Osteocyte (in vitro differentiated cells): ENCODE results near the gene FAS. TPM values are rescaled to one million over a fixed set of nuclear protein-coding genes. Genes with fewer than 3 reads are reported as not detected.

Experiments
- DNase-seq: peaks from one replicate; pipeline ENCODE4 v3.0.0; 2021; ENCODE audit warnings: mixed read lengths; ENCODE audit not compliant: unreplicated experiment; ENCODE audit errors: extremely low spot score
- H3K27ac Mint-ChIP-seq: one replicate; pipeline ENCODE4 v1.8.0; 2021; ENCODE audit warnings: mild to moderate bottlenecking, mixed read lengths; ENCODE audit not compliant: unreplicated experiment
- H3K27me3 Mint-ChIP-seq: one replicate; pipeline ENCODE4 v1.8.0; 2021; ENCODE audit warnings: mixed read lengths; ENCODE audit not compliant: unreplicated experiment
- H3K36me3 Mint-ChIP-seq: one replicate; pipeline ENCODE4 v1.8.0; 2021; ENCODE audit warnings: mixed read lengths; ENCODE audit not compliant: unreplicated experiment
- H3K4me1 Mint-ChIP-seq: one replicate; pipeline ENCODE4 v1.8.0; 2021; ENCODE audit warnings: mixed read lengths; ENCODE audit not compliant: unreplicated experiment
- H3K4me3 Mint-ChIP-seq: one replicate; pipeline ENCODE4 v1.8.0; 2021; ENCODE audit warnings: mild to moderate bottlenecking, moderate library complexity, mixed read lengths; ENCODE audit not compliant: unreplicated experiment
- H3K9me3 Mint-ChIP-seq: one replicate; pipeline ENCODE4 v1.8.0; 2021; ENCODE audit warnings: mixed read lengths; ENCODE audit not compliant: unreplicated experiment
- total RNA-seq: library from RNA; stranded (reverse); gene quantifications from 2 replicates; pipeline ENCODE4 v1.2.1, GENCODE V29; 2021
- TF ChIP-seq, protein P1 (sequence below): fragments of 200-600 bp; sonication (generic); IDR thresholded peaks from 2 replicates; pipeline ENCODE4 v1.5.0; 2021; ENCODE audit warnings: antibody characterized with exemption, mild to moderate bottlenecking, moderate library complexity

The FAS gene
- total RNA-seq, 1 donor from 2014 or later = 8.8 TPM

DNA sequence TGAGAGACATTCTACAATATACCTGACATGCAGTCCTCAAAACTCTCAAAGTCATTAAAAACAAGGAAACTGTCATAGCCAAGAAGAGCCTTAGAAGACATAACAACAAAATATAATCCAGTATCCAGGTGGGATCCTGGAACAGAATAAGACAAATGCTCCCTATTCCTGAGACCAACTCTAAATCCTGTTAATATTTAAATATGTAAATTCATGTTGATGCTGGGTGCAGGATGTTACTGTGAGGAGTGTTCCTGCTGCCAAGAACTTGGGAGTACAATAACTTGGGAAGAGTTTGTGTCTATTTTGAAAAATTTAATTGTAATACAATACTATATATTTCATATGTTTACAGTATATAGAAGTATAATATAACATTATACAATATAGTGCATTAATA is 61.0 kb downstream of the FAS start:
- no peak for DNase-seq
- no peaks in the 10 kb centered on the region for H3K9me3 Mint-ChIP-seq
- H3K27me3 Mint-ChIP-seq = peaks cover 28% of the 10 kb centered on the region
- H3K4me1 Mint-ChIP-seq = peaks cover 3% of the 10 kb centered on the region
- no peak overlapping the region for H3K27ac Mint-ChIP-seq
- TF ChIP-seq, protein P1, sequence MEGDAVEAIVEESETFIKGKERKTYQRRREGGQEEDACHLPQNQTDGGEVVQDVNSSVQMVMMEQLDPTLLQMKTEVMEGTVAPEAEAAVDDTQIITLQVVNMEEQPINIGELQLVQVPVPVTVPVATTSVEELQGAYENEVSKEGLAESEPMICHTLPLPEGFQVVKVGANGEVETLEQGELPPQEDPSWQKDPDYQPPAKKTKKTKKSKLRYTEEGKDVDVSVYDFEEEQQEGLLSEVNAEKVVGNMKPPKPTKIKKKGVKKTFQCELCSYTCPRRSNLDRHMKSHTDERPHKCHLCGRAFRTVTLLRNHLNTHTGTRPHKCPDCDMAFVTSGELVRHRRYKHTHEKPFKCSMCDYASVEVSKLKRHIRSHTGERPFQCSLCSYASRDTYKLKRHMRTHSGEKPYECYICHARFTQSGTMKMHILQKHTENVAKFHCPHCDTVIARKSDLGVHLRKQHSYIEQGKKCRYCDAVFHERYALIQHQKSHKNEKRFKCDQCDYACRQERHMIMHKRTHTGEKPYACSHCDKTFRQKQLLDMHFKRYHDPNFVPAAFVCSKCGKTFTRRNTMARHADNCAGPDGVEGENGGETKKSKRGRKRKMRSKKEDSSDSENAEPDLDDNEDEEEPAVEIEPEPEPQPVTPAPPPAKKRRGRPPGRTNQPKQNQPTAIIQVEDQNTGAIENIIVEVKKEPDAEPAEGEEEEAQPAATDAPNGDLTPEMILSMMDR = no peak
- no peaks in the 10 kb centered on the region for H3K36me3 Mint-ChIP-seq
- H3K4me3 Mint-ChIP-seq = no peak overlapping the region

- H3K4me1 Mint-ChIP-seq = peaks cover 3% of the 10 kb centered on the region
- H3K27me3 Mint-ChIP-seq = peaks cover 12% of the 10 kb centered on the region
- TF ChIP-seq, protein P1 = no peak
- DNase-seq = no peak
- no peak overlapping the region for H3K4me3 Mint-ChIP-seq
- no peaks in the 10 kb centered on the region for H3K36me3 Mint-ChIP-seq
- H3K9me3 Mint-ChIP-seq = no peaks in the 10 kb centered on the region
- H3K27ac Mint-ChIP-seq = no peak overlapping the region
Measured at GRCh38 chr10:89053555-89053954, 63.0 kb downstream of the FAS start.

DNA sequence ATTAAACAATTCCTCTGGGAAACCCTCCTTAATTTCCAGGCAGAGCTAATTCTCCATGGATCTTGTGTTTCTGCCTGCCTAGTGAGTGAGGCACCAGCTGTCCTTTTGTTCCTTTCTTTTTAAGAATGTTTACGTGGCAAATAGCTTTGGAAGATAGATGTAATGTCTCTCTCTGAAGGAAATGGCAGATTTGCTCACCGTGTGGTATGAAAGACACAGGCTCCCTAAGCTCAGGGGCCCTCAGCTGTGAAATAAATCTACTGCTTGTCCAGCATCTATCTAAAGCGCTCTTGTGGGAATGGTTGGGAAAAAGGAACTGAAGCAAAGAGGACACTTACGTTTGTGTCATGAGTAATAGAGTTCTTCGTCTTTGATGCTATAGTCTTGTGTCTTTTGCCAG is 64.6 kb downstream of the FAS start:
- Mint-ChIP-seq H3K27me3 (peaks cover 10% of the 10 kb centered on the region), H3K27ac (no peak overlapping the region), H3K4me1 (peaks cover 3% of the 10 kb centered on the region), H3K9me3 (no peaks in the 10 kb centered on the region), H3K4me3 (no peak overlapping the region), H3K36me3 (no peaks in the 10 kb centered on the region)
- no peak for DNase-seq
- TF ChIP-seq, protein P1 = no peak

DNA sequence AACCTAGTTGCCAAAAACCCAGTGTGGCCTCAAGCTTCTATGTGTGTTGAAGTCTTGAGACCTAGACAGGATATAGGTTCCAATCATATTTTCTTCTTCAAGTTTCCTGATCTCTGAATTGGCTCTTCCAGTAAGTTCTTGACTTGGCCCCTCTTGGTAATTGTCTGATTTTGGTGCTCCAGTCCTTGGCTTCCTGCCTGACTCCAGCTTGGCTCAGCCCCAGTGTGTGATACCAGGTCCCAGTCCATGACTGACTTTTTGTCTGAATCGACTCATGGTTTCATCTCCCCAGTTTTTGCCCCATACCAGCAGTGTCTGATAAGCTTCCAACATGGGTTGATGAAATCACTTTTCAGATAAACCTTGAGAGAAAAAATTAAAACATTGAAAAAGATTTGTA is 72.3 kb downstream of the FAS start:
- H3K4me3 Mint-ChIP-seq = no peak overlapping the region
- no peak for DNase-seq
- H3K27ac Mint-ChIP-seq = no peak overlapping the region
- H3K36me3 Mint-ChIP-seq = no peaks in the 10 kb centered on the region
- TF ChIP-seq, protein P1 = no peak
- H3K4me1 Mint-ChIP-seq = peaks cover 5% of the 10 kb centered on the region
- no peaks in the 10 kb centered on the region for H3K9me3 Mint-ChIP-seq
- peaks cover 50% of the 10 kb centered on the region for H3K27me3 Mint-ChIP-seq

GRCh38 chr10:89063465-89063864 is 72.9 kb downstream of the FAS start:
- Mint-ChIP-seq H3K27ac (no peak overlapping the region), H3K9me3 (no peaks in the 10 kb centered on the region), H3K4me3 (no peak overlapping the region), H3K27me3 (peaks cover 55% of the 10 kb centered on the region), H3K36me3 (no peaks in the 10 kb centered on the region), H3K4me1 (peaks cover 5% of the 10 kb centered on the region)
- DNase-seq = no peak
- TF ChIP-seq, protein P1 = no peak
